Left ventricle myocardium superior (tissue), 1 donor: ENCODE measurements around the gene ARMC3. TPM values are rescaled to one million over a fixed set of nuclear protein-coding genes. Genes with fewer than 3 reads are reported as not detected.
"Not testable (repeated sequence)": the region's sequence is repeated elsewhere in the genome, so short reads cannot be mapped to it uniquely, and the experiment has no call there.

ENCODE experiments used
- ATAC-seq: fragments of 200-7000 bp; cut with Tn5 transposase; one replicate; pipeline ENCODE4 v1.9.1; 2020; ENCODE audit warnings: mild to moderate bottlenecking, moderate library complexity
- DNase-seq: peaks from one replicate; pipeline ENCODE4 v3.0.0-alpha.2; 2020
- intact Hi-C: fragments of 100-400 bp; cut with micrococcal nuclease; formaldehyde crosslinking; loops from one replicate; pipeline ENCODE4 v1.11.0; 2022
- total RNA-seq: library from RNA; stranded (reverse); fragmentation: NEBNext Ultra II Directional; extraction: Animal tissue kit (Norgen Biotek cat#: 25700); gene quantifications from one replicate; pipeline ENCODE4 v1.2.1, GENCODE V29; 2021
- donor health status: DM: no; HTN: yes; CAD: no; lungs with severe emphysema.

ARMC3 gene
- total RNA-seq, 1 donor from 2014 or later, result not detected

DNA sequence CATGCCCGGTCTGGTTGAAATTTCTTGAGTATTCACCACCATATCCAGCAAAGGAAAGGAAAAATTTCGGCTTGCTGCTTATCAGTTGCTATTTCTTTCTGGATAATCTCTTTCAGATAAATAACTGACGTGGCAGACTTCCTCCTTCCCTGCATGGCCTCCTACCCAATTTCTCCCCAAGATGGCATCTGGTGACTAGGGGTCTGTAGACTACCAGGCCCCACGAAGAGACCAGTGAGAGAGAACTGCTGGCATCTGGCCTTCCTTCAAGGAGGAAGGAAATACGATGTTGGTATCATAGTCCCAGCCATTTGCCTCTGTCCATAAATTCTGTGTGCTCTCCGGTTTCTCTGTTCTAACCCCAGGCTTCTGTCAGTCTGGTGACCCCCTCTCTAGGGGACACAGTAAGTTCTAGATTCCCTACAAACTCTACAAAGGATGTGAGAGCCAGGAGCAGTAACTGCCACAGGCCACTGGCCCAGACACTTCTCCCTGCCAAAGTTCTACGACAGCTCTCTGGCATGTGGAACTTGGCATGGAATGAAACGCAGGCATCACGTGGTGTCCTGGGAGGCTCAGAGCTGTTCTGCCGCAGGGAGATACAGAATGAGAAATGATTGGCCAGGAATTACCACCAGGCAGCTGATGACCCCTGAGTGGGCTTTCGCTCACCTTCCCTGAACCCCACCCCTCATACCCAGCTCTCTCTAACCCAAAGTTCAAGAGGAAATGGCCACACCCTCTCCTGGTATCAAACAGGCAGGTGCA is 137.5 kb downstream of the ARMC3 start:
- peak; percentile 72 for DNase-seq
- ATAC-seq, result peak; percentile 96
- intact Hi-C loops, result no loop called here

GRCh38 chr10:23067337-23067736 is 139.5 kb downstream of the ARMC3 start:
- DNase-seq, result no peak
- no peak for ATAC-seq
- intact Hi-C loops, result no loop called here

GRCh38 chr10:23067939-23068775 is 140.3 kb downstream of the ARMC3 start:
- intact Hi-C loops, result no loop called here
- ATAC-seq, result peak; percentile 74
- peak; percentile 88 for DNase-seq

DNA sequence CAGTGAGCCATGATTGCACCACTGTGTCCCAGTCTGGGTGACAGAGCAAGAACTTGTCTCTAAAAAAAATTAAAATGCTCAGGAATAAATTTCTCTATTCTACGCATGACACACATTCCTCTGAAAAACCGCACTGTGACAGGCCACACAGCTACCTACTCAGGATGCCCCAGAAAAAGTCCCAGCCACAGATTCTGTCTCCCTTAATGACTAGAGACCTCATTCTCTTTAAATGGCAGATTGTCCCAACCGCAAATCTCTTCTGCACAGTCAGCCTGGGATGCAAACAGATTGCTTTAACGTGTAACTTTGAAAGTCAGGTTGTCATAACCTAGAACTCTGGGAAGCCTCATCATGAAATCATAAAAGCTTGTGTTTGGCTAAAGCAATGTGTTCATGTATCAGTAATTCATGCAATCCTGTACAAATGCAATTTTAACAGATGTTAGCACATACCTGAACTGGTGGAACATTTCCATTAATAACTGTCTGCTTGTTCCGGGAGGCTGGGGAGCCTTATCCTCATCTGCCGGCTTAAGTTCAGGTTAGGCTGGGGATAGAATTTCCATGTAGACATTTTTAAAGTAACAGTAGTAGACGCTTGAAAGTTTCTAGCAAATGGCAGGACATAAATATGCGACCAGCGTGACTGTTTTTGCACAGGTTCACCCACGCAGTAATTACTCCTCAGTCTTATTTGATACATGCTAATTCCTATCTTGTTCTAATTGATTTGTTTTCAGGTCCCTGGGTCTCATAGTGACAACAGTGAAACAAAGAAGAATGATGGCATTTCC is 141.4 kb downstream of the ARMC3 start:
- intact Hi-C loops, result no loop called here
- DNase-seq (no peak), ATAC-seq (no peak)

- DNase-seq, intact Hi-C loops, ATAC-seq: not testable (repeated sequence)
These were observed 142.4 kb downstream of the ARMC3 start for GRCh38 chr10:23070092-23070912.

GRCh38 chr10:23070913-23071218 is 143.0 kb downstream of the ARMC3 start:
- no peak for ATAC-seq

GRCh38 chr10:23072593-23072992 is 144.7 kb downstream of the ARMC3 start:
- peak; percentile 54 for DNase-seq
- ATAC-seq, intact Hi-C loops: not testable (repeated sequence)

More at GRCh38 chr10:23070913-23071218, 143.0 kb downstream of the ARMC3 start:
- no peak for DNase-seq
- intact Hi-C loops, result no loop called here

DNA sequence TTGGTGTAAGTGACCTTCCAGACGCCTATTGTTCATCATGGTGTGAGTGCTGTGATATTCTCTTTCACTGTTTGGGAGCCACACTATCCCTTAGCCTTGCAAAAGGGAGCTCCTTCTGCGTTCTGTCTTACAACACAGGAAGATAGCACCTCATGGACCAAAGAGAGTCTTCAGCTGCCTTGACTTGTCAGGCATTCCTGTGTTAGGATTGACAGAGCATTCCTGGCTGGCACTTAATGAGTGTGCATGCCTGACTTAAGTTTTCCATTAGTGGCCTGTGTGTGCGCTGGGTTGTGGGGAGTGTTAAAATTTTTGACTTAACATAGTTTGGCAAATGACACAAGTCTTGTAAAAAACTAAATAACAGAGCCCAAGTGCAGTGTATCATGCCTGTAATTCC is 145.7 kb downstream of the ARMC3 start:
- ATAC-seq (no peak), DNase-seq (no peak)
- intact Hi-C loops, result no loop called here

DNA sequence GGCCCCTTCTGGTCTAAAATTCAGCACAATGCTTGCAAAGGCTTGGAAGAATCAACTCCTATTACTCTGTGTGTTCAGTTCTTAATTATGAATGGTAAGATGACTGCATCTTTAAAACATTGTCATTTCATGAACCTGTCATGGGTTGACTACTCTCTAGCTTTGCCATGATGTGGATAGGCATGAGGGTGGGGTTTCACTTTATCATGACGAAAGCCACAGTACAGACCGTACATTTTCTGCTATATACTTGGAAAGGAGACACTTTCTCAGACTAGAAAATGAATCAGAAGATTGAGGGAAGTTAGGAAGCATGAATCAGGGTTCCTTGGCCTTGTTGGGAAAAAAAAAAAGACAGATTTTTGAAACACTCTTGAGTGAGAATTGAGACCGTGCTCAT is 147.8 kb downstream of the ARMC3 start:
- DNase-seq (no peak), ATAC-seq (no peak)
- intact Hi-C loops, result no loop called here

DNA sequence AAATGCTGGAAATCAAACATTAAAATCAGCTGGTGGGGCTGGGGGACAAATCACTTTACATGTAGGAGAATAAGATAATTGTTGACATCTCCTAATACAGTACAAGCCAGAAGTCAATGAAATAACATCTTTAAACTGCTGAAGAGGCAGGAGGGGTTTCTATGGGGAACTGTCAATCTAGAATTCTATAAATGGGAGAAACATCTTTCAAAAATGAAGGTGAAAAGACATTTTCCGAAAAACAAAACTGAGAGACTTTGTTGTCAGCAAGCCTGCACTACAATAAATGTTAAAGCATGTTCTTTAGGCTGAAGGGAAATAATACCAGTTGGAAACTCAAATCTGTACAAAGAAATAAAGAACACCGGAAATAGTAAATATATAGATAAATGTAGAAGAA is 150.3 kb downstream of the ARMC3 start:
- DNase-seq (no peak), ATAC-seq (no peak)
- intact Hi-C loops, result no loop called here

DNA sequence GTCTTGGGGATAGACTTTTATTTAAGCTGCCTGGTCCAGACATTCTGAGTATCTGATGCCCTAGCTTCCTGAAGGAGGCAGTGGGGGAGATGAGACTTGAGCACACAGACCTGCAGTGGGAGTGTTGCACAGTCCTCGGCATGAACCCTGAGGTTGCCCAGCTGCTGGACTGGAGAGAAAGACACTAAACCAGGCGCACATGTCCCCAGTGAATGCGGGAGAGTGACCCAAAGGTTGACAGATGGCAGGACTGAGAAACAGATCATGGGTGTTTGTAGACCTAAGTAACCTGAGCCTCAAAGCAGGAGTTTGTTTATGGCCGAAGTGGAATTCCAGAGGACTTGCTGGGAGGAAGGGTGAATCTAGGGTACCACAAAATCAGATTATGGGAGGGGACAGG is 151.8 kb downstream of the ARMC3 start:
- ATAC-seq, result no peak
- no peak for DNase-seq
- intact Hi-C loops, result no loop called here

DNA sequence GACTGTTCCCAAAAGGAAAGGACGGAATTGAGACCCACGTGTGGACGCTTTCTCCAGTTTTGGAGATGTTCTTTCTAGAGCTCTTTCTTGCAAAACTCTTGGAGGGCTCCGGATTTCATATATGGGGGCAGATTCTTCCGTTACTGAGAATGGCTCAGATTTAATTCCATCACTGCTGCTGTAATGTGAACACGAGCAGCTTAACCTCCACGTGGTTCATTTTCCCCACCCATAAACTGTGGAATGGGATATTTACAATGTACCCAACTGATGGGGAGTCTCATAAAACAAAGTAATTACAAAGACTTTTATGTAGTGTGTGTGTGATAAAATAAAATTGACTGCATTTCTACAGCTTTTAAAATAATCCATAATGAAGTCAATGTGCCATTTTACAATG is 152.4 kb downstream of the ARMC3 start:
- ATAC-seq, result no peak
- intact Hi-C loops, result no loop called here
- DNase-seq, result no peak

GRCh38 chr10:23081221-23081750 is 153.4 kb downstream of the ARMC3 start:
- intact Hi-C loops, result no loop called here
- DNase-seq (no peak), ATAC-seq (peak; percentile 82)

- intact Hi-C loops, result no loop called here
- no peak for ATAC-seq
- no peak for DNase-seq
These were observed 154.0 kb downstream of the ARMC3 start for GRCh38 chr10:23081891-23082290.

Other genes with a start within 250 kb of the ARMC3 start
- 12.1 TPM for gene PIP4K2A, start 213.5 kb upstream of the ARMC3 start, total RNA-seq
- gene MSRB2, start 167.5 kb downstream of the ARMC3 start, total RNA-seq, result 182 TPM